ENCODE measurements around the gene PTGES2. TPM values are rescaled to one million over a fixed set of nuclear protein-coding genes. Genes with fewer than 3 reads are reported as not detected.

The PTGES2 gene
- total and polyA plus RNA-seq, 9 of the 15 experiments (the other 6 are each of a cell fraction or from before 2014, with no cell fraction given) = 2.4 to 196 (median 90.1) TPM

DNA sequence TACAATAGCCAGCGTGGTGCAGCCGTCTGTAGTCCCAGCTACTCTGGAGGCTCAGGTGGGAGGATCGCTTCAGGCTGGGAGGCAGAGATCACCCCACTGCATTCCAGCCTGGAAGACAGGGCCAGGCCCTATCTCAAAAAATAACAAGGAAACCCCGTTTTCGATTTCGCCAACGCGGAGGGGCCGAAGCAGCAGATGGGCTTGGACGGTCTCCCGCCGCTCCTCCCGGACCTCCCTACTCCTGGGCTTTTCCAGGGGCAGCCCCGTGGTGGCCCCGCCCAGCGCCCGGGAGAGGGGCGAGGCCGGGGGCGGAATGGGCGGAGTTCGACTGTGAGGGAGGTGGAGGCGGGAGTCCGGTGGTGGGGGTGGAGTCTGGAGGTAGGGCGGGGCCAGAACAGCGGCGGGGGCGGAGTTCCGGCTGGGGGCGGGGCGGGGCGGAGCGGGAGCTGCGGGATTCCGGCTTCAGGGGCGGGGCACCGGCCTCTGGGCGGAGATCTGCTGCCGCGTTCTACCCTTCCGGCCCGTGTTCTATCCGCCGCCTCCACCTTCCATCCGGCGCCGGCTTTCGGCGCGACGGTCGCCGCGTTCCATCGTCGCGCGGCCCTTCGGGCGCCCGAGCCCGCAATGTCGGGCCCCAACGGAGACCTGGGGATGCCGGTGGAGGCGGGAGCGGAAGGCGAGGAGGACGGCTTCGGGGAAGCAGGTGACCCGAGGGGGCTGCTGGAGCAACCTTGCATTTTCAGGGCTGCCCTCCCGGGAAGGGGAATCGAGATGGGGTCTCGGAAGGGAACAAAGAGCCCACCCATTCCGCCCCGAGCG, 32.5 kb upstream of the PTGES2 start, which contains the start of gene BBLN (continued):
- TF ChIP-seq ZNF75A (CRISPR knock-in tag; IDR thresholded peaks at IDR 0.05) (peak; percentile 70), ZNF197 (CRISPR knock-in tag; IDR thresholded peaks at IDR 0.05; ENCODE audit: low read depth) (no peak), TAF15 (IDR thresholded peaks at IDR 0.05; ENCODE audit: low read depth, low read length) (no peak), TARDBP (IDR thresholded peaks at IDR 0.05) (no peak), DNMT1 (IDR thresholded peaks at IDR 0.05) (peak; percentile 88; the same call in 1 of the 2 replicates), KAT8 (IDR thresholded peaks at IDR 0.05; ENCODE audit: low read depth) (no peak), PCBP2 (IDR thresholded peaks at IDR 0.05; ENCODE audit: low read depth, low read length, poor library complexity, severe bottlenecking) (no peak), HDAC6 (IDR thresholded peaks at IDR 0.05; ENCODE audit: low read depth, low read length) (peak; percentile 26; the same call in 1 of the 2 replicates), KHSRP (IDR thresholded peaks at IDR 0.05) (peak; percentile 61), DACH1 (IDR thresholded peaks at IDR 0.05; ENCODE audit: partially characterized antibody) (no peak), BRD4 (IDR thresholded peaks at IDR 0.05) (0 out of 2 replicates have a peak, but pooled peaks have one; percentile 11), ZNF239 (CRISPR knock-in tag; IDR thresholded peaks at IDR 0.05) (no peak), GABPB1 (CRISPR knock-in tag; IDR thresholded peaks at IDR 0.05) (no peak), POLR2H (tag; IDR thresholded peaks at IDR 0.05; ENCODE audit: low read depth) (no peak), TEAD1 (CRISPR knock-in tag; IDR thresholded peaks at IDR 0.05) (peak in 1 of 2 experiments; percentile 66; a peak in 2 of 4 replicates), NR2C1 (IDR thresholded peaks at IDR 0.05) (no peak), NR2C1 (tag; IDR thresholded peaks at IDR 0.05) (no peak), SMARCC2 (IDR thresholded peaks at IDR 0.05; ENCODE audit: low read depth) (peak; percentile 54; the same call in 1 of the 2 replicates), MEF2D (tag; conservative IDR thresholded peaks at IDR 0.05; ENCODE audit: low read depth) (peak; percentile 53; the same call in 1 of the 2 replicates), E2F8 (IDR thresholded peaks at IDR 0.05; ENCODE audit: low read depth, partially characterized antibody) (no peak)
- TF ChIP-seq, protein P1, sequence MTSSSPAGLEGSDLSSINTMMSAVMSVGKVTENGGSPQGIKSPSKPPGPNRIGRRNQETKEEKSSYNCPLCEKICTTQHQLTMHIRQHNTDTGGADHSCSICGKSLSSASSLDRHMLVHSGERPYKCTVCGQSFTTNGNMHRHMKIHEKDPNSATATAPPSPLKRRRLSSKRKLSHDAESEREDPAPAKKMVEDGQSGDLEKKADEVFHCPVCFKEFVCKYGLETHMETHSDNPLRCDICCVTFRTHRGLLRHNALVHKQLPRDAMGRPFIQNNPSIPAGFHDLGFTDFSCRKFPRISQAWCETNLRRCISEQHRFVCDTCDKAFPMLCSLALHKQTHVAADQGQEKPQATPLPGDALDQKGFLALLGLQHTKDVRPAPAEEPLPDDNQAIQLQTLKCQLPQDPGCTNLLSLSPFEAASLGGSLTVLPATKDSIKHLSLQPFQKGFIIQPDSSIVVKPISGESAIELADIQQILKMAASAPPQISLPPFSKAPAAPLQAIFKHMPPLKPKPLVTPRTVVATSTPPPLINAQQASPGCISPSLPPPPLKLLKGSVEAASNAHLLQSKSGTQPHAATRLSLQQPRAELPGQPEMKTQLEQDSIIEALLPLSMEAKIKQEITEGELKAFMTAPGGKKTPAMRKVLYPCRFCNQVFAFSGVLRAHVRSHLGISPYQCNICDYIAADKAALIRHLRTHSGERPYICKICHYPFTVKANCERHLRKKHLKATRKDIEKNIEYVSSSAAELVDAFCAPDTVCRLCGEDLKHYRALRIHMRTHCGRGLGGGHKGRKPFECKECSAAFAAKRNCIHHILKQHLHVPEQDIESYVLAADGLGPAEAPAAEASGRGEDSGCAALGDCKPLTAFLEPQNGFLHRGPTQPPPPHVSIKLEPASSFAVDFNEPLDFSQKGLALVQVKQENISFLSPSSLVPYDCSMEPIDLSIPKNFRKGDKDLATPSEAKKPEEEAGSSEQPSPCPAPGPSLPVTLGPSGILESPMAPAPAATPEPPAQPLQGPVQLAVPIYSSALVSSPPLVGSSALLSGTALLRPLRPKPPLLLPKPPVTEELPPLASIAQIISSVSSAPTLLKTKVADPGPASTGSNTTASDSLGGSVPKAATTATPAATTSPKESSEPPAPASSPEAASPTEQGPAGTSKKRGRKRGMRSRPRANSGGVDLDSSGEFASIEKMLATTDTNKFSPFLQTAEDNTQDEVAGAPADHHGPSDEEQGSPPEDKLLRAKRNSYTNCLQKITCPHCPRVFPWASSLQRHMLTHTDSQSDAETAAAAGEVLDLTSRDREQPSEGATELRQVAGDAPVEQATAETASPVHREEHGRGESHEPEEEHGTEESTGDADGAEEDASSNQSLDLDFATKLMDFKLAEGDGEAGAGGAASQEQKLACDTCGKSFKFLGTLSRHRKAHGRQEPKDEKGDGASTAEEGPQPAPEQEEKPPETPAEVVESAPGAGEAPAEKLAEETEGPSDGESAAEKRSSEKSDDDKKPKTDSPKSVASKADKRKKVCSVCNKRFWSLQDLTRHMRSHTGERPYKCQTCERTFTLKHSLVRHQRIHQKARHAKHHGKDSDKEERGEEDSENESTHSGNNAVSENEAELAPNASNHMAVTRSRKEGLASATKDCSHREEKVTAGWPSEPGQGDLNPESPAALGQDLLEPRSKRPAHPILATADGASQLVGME (CRISPR knock-in tag; IDR thresholded peaks at IDR 0.05) = peak; percentile 96
